Progenitor cell of endocrine pancreas (in vitro differentiated cells): ENCODE measurements around the gene IRAK2. TPM values are rescaled to one million over a fixed set of nuclear protein-coding genes. Genes with fewer than 3 reads are reported as not detected.

Experiments used
- DNase-seq: peaks from one replicate; pipeline ENCODE4 v3.0.0; 2021; ENCODE audit warnings: low spot score; ENCODE audit not compliant: unreplicated experiment
- H3K27ac Mint-ChIP-seq: 2 replicates; pipeline ENCODE4 v1.8.0; 2021; ENCODE audit warnings: mild to moderate bottlenecking, moderate library complexity, mixed read lengths
- H3K27me3 Mint-ChIP-seq: 2 replicates; pipeline ENCODE4 v1.8.0; 2021; ENCODE audit warnings: mixed read lengths
- H3K36me3 Mint-ChIP-seq: 2 replicates; pipeline ENCODE4 v1.8.0; 2022; ENCODE audit warnings: mixed read lengths; ENCODE audit not compliant: insufficient read depth
- H3K4me1 Mint-ChIP-seq: 2 replicates; pipeline ENCODE4 v1.8.0; 2021; ENCODE audit warnings: low read depth, mixed read lengths
- H3K4me3 Mint-ChIP-seq: 2 replicates; pipeline ENCODE4 v1.8.0; 2021; ENCODE audit warnings: low read depth, mild to moderate bottlenecking, moderate library complexity, mixed read lengths
- H3K9me3 Mint-ChIP-seq: 2 replicates; pipeline ENCODE4 v1.8.0; 2021; ENCODE audit warnings: low read depth, mixed read lengths
- CTCF ChIP-seq: fragments of 200-600 bp; sonication (generic); IDR thresholded peaks from one replicate; pipeline ENCODE4 v1.5.0; 2021; ENCODE audit warnings: antibody characterized with exemption, mild to moderate bottlenecking; ENCODE audit not compliant: unreplicated experiment
- total RNA-seq: library from RNA; stranded (reverse); gene quantifications from 2 replicates; pipeline ENCODE4 v1.2.1, GENCODE V29; 2021

IRAK2 gene
- total RNA-seq, 1 donor from 2014 or later: 0.36 TPM

GRCh38 chr3:10291641-10292040 lies 126.9 kb downstream of the IRAK2 start:
- Mint-ChIP-seq H3K4me3 (peak overlapping the region; percentile 46), H3K27ac (peak overlapping the region; percentile 92)

GRCh38 chr3:10292505-10293419 lies 128.0 kb downstream of the IRAK2 start, which contains the start of gene GHRL:
Gene GHRL (minus strand): TSS chr3:10292947. CDS start chr3:10290180, 2,767 bp downstream.
- Mint-ChIP-seq H3K9me3 (no peaks in the 10 kb centered on the region), H3K27me3 (no peaks in the 10 kb centered on the region), H3K4me1 (peaks cover 27% of the 10 kb centered on the region), H3K4me3 (peak within 1 kb of the TSS; percentile 44), H3K27ac (peak within 1 kb of the TSS; percentile 92), H3K36me3 (peaks cover 16% of the 10 kb centered on the region)
- no peak for DNase-seq
- no peak for TF ChIP-seq CTCF

More at GRCh38 chr3:10291641-10292040, 126.9 kb downstream of the IRAK2 start:
- Mint-ChIP-seq H3K36me3 (peaks cover 16% of the 10 kb centered on the region), H3K9me3 (no peaks in the 10 kb centered on the region), H3K4me1 (peaks cover 29% of the 10 kb centered on the region), H3K27me3 (no peaks in the 10 kb centered on the region)
- DNase-seq: no peak
- TF ChIP-seq CTCF: no peak

Other genes with a start within 250 kb of the IRAK2 start
- 13.4 and 17.1 TPM in 2 replicates for gene IL17RC, start 247.8 kb upstream of the IRAK2 start, total RNA-seq
- gene CRELD1, start 231.1 kb upstream of the IRAK2 start, total RNA-seq: 57.1 and 60.3 TPM in 2 replicates
- 10.4 and 11.4 TPM in 2 replicates for gene PRRT3, start 212.5 kb upstream of the IRAK2 start, total RNA-seq
- 38.6 and 42.1 TPM in 2 replicates for gene EMC3, start 178.1 kb upstream of the IRAK2 start, total RNA-seq
- 26.6 and 27.1 TPM in 2 replicates for gene FANCD2, start 138.5 kb upstream of the IRAK2 start, total RNA-seq
- gene FANCD2OS, start 56.7 kb upstream of the IRAK2 start, total RNA-seq: not detected in 2 replicates
- 117 and 123 TPM in 2 replicates for gene BRK1, start 49.2 kb upstream of the IRAK2 start, total RNA-seq
- gene VHL, start 23.1 kb upstream of the IRAK2 start, total RNA-seq: 70.3 and 72.5 TPM in 2 replicates
- gene TATDN2, start 83.5 kb downstream of the IRAK2 start, total RNA-seq: 34.5 and 35.5 TPM in 2 replicates
- 31.8 and 45.8 TPM in 2 replicates for gene GHRL, start 128.0 kb downstream of the IRAK2 start, total RNA-seq
- 101 and 105 TPM in 2 replicates for gene SEC13, start 156.2 kb downstream of the IRAK2 start, total RNA-seq